HG02938 (cell line): Measurements from ENCODE around the gene ALOXE3.
A peak's percentile ranks its signal among the peaks of the same experiment; 100 is the strongest.

Experiments used
- ATAC-seq: cut with Tn5 transposase; IDR thresholded peaks from one replicate; pipeline ENCODE4 v1.9.1; 2021; ENCODE audit warnings: mild to moderate bottlenecking, moderate library complexity; ENCODE audit not compliant: unreplicated experiment

ALOXE3 gene

DNA sequence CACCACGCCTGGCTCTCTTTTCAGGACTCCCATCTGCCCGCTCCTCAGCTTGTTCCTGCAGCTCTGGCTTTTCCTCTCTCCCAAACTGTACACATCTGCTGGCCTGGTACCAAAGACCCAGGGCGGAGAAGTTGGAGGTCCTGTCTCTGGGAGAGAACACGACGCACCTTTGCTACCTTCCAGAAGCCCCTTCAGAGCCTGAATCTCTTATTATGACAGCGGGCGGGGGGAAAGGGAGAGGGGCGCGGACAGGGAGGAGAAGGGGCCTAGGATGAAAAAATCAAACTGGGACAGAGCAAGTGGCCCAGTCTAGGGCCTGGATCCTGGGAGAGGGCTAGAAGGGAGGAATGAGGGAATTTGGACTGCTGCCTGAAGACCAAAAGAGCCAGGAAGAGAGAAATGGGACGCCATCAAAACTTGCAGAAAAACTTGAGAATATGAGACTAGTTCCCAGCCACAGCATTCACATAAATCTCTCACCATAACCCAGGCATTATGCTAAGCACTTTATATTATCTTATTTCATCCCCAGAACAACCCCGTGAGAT, 36.4 kb upstream of the ALOXE3 start:
- ATAC-seq, result no peak

DNA sequence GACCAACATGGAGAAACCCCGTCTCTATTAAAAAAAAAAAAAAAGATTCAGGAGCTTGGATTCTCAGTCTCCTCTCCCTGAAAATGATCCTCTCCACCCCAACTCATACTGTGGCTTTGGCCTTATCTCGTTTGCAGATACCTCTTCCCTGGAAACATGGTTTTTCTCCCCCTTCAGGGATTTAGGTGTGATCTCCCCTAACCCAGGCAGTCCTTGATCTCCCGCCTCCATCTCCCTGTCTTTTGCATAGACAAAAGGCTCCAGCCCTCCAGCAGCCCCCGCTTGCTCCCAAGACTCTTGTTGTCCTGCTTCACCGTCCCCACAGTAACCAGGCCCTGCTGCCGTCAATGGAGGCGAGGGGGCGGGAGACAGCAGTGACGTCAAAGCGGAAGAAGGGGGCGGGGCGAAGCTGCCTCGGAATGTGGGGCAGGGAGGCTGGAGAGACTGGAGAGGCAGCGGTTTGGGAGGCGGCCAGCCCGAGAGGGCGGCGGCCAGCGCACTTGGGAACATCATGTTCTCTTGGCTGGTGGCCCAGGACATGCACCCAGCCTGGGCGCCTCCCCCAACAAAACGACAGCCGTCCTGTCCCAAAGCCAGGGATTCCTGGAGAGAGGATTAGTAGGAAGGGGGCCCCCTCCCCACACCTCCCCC, 35.8 kb upstream of the ALOXE3 start:
- no peak for ATAC-seq

DNA sequence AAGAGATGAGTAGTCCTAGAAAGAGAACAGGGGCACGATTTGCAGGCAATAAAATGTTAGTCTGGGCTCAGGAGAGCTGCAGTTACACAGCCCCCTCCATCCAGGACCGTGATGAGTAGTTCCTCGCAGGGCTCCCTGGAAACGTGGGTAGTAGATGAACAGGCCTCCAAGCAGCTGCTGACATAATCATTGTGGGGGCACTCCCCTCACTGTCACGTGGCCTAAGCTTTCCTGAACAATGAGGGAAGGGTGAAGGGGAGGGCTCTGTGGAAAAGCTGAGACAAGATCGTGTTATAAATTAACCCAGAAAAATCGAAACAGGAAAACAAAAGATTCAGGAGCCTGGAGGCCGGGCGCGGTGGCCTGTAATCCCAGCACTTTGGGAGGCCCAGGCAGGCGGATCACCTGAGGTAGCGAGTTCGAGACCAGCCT, 35.2 kb upstream of the ALOXE3 start:
- no peak for ATAC-seq

DNA sequence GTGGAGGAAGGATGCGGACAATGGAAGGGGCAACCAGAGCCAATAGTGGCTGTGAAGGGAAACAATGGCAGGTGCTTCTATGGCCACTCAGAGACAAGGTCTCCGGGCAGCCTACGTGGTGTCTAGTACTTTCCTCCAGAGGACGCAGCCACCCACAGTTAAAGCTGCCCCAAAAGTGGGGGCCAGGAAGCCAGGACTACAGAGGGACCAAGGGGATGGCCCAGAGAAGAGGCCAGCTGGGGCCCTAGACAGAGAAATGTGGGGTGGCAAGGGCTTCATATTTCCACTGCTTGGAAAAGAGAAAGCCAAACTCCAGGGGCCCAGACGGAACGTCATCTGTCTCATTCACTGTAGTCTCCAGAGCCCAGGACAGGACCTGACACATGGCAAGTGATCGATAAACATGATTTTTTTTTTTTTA, 34.7 kb upstream of the ALOXE3 start:
- no peak for ATAC-seq

DNA sequence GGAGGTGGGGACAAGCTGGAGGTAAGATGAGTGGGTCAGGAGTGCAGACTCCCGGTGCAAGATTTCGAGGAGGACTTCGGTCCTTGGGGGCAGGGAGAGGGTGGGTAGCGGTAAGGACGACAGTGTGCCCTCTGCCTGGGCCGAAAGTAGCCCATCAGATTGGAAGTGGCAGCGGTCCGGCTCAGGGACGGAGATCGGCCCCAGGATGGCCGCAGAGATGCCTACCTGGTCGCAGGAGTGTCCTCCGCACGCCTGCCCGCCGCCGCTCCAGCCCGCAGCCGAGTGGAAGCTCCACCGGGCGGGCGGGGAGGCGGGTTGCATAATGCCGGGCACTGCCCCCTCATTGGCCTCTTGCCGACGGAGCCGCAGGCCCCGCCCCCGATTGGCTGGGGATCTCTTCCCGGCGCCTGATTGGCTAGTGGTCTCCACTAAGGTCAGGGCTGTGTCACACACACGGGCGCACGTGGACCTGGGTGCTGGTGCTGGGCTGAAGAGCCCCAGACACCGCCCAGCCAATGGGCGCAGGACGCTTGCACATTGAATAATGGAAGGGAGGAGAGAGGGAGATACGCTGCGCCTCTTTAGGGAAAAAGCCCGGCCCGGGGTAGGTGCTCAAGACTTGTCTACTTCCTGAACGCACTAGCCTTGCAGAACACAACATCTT, 33.9 kb upstream of the ALOXE3 start, which contains the start of gene PER1:
Gene PER1 (minus strand): TSS at position 293 of the 664 bp plus-strand sequence. CDS start 1,698 bp downstream, outside the sequence.
- no peak for ATAC-seq

DNA sequence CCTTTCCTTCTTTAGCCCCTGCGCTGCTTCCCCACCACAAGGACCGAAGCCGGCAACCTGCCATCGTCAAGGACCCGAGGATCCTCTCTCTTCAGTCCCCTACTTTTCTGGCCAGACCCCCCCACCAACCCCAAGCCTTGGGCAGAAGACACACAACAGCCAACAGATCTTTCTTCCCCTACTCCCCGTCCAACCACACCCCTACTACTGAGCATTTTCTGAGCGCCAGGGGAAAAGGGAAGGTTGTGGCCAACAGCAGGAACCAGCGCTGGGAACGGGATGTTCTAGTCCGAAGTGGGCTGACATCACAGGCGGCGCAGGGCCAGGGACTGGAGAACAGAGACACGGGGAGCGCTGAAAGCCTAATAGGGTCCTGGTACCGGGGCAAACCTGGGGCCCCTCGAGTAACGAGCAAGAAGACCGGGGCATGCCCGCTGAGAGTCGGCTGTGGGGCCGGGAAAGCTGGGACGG, 33.4 kb upstream of the ALOXE3 start:
- no peak for ATAC-seq

DNA sequence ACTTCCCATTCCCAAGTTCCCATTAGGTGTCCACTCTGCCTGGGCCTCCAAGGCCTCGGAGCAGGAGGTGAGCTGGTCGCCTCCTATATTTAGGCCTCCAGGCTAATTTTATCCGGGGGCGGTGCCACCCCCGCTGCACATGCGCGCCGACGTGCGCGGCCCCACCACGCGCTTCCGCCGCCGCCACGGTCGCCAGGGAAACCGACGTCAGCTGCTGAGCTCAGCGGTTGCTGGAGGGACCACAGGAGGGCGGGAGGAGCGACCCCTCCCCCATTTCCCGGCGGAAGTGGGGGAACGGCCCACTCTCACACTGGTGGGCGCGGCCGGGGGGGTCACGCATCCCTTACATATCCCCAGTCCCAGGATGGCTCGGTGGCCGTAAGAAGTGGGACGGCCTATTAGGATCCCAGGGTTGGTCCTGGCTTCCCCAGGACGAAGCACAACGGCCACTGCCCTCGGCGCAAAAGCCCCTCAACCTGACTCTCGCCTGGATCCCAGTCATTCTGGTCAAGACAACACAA, 32.9 kb upstream of the ALOXE3 start:
- peak; percentile 45 for ATAC-seq

DNA sequence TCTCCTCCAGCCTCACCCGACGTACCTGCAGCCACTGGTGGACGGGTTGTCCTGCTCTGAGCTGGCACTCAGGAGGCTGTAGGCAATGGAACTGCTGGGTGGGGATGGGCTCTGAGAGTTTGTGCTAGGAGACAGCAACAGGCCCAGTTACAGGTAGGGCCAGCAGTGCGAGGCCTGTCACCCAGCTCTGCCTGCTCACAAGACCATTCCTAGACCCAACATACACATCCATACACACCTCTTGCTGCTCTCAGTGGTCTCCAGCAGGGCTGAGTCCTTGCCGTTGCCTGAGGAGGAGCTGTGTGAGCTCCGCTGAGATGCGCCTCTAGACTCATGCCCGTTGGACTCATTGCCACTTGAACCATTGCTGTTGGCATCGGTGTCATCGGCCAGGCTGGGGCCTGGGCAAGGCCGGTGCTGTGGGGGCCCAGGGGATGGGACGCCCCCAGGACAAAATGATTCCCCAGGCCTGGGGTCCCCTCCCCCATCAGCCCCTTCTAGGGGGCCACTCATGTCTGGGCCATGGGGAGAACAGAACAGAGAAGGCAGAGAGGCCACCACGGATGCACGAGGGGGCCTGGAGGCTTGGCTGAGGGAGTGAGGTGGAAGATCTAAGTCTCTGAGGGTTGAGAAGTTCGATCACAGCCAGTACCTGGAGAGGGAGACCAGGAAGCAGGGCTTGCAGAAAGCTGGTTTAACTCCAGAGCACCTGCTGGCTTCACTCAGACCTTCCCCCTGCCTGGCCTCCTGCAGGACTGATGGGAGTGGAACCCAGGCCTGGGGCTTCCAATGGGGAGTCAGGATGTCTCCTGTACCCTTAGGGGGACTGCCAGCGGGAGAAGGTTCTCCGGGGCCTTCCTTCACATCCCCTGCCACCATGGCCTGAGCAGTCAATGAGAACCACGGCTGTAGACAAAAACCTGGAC, 32.1 kb upstream of the ALOXE3 start:
- peak; percentile 4 for ATAC-seq

DNA sequence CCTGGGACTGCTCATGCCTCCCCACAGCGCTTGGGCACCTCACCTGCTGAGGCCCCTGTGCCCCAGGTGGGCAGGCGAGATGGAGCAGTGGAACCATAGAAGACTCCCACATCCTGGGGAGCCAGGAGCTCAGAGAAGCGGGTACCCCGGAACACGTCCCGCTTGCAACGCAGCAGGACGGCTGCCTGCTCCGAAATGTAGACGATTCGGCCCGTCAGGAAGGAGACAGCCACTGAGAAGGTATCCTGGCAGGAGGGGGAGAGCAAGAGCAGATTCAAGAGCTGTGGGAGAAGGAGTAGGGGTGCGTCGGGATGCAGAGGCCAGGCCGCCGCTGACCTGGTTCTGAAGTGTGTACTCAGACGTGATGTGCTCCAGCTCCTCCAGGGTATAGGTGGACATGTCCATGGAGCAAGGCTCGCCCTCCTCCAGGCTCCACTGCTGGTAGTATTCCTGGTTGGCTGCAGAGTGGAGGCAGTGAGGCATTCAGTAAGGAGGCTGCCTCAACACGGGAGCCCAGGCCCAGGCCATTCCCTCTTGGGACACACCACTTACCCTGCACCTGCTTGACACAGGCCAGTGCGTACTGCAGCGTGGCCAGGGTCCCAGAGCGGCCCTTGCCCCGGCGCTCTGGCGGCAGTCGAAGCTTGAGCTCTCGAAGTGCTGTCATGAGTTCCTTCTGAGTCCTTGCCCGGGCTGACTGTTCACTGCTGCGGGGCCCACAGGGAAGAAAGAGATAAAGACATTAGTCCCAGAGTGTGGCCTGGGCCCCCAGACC, 31.3 kb upstream of the ALOXE3 start:
- ATAC-seq, result no peak

DNA sequence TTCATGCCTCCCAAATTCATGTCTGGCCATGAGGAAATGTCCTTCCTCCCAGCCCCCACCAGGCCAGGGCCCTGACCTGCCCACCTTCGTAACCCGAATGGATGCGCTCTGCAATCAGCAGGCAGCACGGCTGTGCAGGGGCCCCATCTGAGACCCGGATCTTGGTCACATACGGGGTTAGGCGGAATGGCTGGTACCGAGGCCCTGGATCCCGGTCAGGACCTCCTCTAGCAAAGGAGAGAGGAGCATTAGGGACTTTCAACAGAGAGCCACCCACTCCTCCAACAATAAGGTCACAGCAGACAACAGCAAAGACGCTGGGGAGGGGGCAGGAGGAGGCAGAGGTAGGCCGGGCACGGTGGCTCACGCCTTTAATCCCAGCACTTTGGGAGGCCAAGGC, 30.2 kb upstream of the ALOXE3 start:
- ATAC-seq, result no peak

DNA sequence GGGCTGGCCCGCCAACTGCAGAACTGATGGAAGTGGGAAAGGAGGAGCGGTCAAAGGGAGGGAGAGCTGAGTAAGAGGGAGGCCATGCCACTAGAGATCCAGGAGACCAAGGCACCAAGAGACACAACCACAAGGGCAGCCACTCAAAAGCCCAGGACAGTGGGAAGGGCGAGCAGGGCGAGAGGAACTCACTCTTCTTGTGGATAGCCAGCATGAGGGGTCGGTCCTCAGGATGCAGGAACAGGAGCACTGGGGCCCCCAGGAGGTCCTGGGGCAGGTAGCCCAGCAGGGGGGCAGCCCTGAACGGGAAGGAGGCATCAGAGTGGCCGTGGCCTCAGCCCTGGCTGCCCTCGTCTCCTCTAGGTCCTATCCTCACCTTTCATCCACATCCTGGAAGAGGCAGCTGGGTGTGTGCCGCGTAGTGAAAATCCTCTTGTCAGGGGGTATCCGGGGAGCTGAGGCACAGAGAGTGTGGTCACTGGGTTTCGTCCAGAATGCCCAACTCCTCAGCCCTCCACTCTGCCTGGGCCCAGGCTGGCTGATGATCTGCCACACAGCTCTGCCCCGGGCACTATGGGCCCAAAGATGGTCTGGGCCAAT, 29.6 kb upstream of the ALOXE3 start:
- ATAC-seq, result no peak

DNA sequence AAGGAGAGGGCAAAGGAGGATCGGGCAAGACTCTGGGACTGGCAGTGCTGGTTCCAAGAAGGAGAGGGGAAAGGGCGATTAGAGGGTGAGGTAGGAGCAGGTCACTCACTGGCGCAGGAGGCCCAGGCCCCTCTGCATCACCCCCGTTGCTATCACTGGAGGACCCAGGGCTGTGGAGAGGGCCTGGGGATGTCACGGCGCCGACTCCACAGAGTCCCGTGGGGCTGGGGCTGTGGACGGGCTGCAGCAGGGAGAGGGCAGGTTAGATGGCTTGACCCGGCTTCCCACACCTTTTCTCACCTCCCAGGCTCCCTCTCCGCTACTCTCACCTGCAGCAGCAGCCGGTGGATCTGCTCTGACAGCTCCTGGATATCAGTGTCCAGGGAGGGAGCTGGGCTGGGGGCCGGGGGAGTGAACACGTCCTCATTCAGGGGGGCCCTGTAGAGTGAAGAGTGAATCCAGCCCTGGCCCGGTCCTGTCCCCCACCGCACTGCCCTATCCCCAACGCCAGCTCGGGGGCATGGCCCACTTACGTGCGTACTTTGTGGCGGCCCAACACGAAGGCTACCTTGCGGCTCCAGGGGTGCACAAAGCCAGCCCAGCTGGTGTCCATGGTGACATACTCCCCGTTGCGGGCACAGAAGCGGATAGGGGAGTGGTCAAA, 29.0 kb upstream of the ALOXE3 start:
- ATAC-seq, result no peak

DNA sequence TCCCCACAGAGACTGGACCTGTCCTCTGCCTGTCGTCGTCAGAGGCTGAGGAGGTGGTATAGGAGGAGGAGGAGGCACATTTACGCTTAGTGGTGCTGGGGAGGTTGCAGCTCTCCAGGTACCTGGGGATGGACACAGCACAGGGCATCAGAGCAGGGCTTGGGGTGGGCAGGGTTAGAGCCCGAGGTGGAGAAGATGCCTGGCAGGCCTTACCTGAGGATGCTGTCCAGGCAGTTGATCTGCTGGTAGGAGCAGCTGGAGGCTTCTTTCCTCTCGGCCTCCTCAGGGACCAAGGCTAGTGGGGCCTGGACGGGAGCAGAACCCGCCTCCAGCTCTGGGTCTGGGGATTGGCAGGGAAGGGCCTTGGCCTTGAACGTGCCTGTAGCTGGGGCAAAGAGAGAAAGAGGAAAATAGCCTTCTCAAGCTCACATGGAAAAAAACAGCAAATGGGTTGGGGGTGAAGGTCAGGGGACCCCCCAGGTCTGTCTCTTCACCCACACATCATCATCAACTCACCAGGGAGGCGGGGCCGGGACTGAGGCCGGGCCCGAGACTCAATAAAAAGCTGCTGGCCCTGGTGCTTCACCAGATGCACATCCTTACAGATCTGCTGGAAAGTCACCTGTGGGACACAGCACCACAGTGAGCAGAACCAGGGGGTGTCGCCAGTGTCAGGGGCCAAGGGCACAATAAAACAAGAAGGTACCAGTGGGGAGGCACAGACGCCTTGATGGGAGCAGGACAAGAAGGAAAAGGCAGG, 28.2 kb upstream of the ALOXE3 start:
- no peak for ATAC-seq

DNA sequence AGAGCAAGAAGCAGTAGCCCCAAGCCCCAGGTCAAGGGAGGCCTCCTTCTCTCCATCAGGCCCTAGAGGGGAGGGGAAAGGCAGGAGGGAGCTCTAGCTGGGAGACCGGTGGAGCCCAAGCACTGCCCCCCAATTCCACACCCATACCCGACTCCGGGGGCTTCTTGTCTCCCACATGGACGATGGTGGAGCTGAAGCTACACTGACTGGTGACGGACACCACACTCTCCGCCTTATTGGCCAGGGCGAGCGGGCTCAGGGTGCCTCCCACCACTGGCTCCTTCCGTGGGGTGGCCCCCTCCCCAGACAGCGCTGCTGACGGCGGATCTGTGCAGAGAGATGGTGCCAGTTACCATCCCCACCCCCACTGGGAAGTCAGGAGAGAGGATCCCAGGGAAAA, 27.5 kb upstream of the ALOXE3 start:
- no peak for ATAC-seq

DNA sequence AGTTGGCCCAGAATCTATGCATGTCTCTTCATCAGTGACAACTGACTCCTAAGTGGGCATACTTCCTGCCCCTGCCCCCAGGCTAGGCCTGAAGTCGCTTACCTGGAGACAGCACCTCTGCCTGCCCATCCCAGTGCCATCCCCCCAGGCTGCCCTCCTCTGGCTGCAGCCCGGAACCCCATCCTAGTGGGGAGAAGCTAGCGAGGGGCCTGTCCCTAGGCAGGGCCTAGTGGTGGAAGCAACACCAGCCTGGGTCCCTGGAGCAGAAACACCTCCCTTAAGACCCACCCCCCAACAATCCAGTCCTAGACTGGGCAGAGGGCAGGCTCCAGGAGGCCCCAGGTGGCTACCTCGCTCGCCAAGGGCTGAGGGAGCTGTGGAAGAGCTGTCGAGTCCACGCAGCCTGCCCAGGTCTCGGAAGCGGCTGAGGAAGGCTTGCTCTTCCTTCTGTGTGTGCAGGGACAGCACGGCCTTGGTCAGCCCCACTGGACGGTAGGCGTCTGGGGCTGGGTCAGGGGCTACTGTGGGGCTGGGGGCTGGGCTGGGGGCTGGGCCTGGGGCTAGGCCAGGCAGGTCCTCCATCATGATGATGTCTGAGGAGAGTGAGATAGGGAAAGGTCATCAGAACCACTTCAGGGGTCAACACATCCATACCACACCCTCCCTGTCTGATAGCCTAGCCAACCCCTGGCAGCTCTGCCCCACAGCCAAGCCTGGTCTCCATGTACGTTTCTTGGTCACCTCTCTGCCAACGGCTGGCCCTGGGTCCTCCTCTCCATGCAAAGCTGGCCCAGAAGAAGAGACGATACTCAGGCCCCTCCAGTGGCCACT, 26.3 kb upstream of the ALOXE3 start:
- no peak for ATAC-seq

DNA sequence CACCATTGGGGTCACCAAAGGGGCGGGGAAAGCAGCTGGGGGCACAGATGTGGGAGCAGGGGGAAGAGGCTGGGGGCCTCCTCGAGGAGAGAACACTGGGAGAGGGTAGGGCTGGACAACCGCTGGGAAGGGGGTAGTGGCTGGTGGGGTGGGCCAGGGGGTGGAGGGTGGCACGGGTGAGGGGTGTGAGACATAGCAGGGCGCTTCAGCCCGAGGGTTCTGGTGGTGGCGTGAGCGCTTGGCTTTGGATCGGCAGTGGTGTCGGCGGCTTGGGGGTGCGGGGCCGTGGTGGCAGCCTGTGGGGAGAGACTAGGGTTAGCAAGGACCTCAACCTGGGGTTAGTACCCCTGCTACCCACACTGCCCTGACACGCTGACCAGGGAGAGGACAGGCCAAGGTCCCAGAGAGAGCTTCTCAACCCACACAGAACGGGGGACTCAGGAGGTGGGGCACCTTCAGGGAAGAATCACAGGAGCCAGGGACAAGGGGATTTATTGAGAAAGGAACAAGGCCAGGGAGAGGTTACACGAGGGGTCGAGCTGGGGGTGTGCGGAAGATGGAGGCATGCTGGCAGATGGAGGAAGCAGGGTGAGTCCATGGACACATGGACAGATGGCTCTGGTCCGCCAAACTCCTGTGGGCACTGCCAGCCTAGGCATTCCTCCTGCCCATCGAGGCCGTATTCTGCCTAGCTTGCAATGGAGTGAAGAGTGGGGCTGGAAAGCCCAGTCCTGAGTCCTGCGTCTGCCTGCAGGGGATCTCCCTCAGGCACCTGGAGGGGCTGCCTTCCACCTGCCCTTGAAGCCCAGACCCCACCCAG, 25.5 kb upstream of the ALOXE3 start:
- no peak for ATAC-seq
